HepG2 (cell line): ENCODE data around the gene HSD3B7. TPM values are rescaled to one million over a fixed set of nuclear protein-coding genes. Genes with fewer than 3 reads are reported as not detected.

ENCODE experiments used
- ARNTL ChIP-seq: sonication (generic); formaldehyde crosslinking; IDR thresholded peaks from 2 replicates; pipeline ENCODE4 v1.4.0; 2020; ENCODE audit warnings: mild to moderate bottlenecking, missing genetic modification reagents
- ATM ChIP-seq: fragments of 450-650 bp; IDR thresholded peaks from 2 replicates; pipeline ENCODE4 v1.7.1; 2017; ENCODE audit warnings: mild to moderate bottlenecking, borderline replicate concordance
- ELF3 ChIP-seq: IDR thresholded peaks from 2 replicates; pipeline ENCODE4 v1.6.1; 2016; ENCODE audit warnings: missing genetic modification reagents, missing compliant biosample characterization
- FOSL2 ChIP-seq: sonication (generic); formaldehyde crosslinking; IDR thresholded peaks from 2 replicates; pipeline ENCODE4 v1.4.0; 2020; ENCODE audit warnings: missing genetic modification reagents
- FOXO1 ChIP-seq: sonication (generic); formaldehyde crosslinking; IDR thresholded peaks from 2 replicates; pipeline ENCODE4 v1.4.0; 2020; ENCODE audit warnings: missing genetic modification reagents
- HMGXB4 ChIP-seq, 2 experiments: sonication (generic) in 1 of 2; formaldehyde crosslinking in 1 of 2; IDR thresholded peaks; 2 replicates each; pipeline versions ENCODE4 v1.4.0 to v1.6.1; 2018 to 2020; ENCODE audit warnings: missing genetic modification reagents in 2 of 2, borderline replicate concordance in 1 of 2, low read depth in 1 of 2, mild to moderate bottlenecking in 1 of 2, missing biosample characterization in 1 of 2
- KAT8 ChIP-seq: IDR thresholded peaks from 2 replicates; pipeline ENCODE4 v1.6.1; 2016; ENCODE audit warnings: missing genetic modification reagents, missing compliant biosample characterization
- NFYC ChIP-seq: IDR thresholded peaks from 2 replicates; pipeline ENCODE4 v1.6.1; 2016; ENCODE audit warnings: missing genetic modification reagents, missing compliant biosample characterization
- ZNF136 ChIP-seq: sonication (generic); formaldehyde crosslinking; IDR thresholded peaks from 2 replicates; pipeline ENCODE4 v1.8.1; 2022; ENCODE audit warnings: low read depth, mild to moderate bottlenecking, moderate library complexity, missing genetic modification reagents
- ZNF232 ChIP-seq: sonication (generic); formaldehyde crosslinking; IDR thresholded peaks from 2 replicates; pipeline ENCODE4 v1.4.0; 2020; ENCODE audit warnings: missing genetic modification reagents, borderline replicate concordance
- ZNF331 ChIP-seq: sonication (generic); formaldehyde crosslinking; IDR thresholded peaks from 2 replicates; pipeline ENCODE4 v1.4.0; 2020; ENCODE audit warnings: missing genetic modification reagents
- ZNF407 ChIP-seq: sonication (generic); formaldehyde crosslinking; IDR thresholded peaks from one replicate; pipeline ENCODE4 v1.5.1; 2020; ENCODE audit warnings: mild to moderate bottlenecking, missing genetic modification reagents; ENCODE audit errors: not compliant biosample characterization
- ZNF430 ChIP-seq: sonication (generic); formaldehyde crosslinking; IDR thresholded peaks from 2 replicates; pipeline ENCODE4 v1.9.0; 2021; ENCODE audit warnings: mild to moderate bottlenecking, missing genetic modification reagents
- ZNF609 ChIP-seq: sonication (generic); formaldehyde crosslinking; IDR thresholded peaks from 2 replicates; pipeline ENCODE4 v1.4.0; 2020; ENCODE audit warnings: mild to moderate bottlenecking, missing genetic modification reagents, borderline replicate concordance
- ZNF781 ChIP-seq: sonication (generic); formaldehyde crosslinking; IDR thresholded peaks from 2 replicates; pipeline ENCODE4 v1.5.1; 2020; ENCODE audit warnings: borderline replicate concordance, mild to moderate bottlenecking, missing genetic modification reagents; ENCODE audit errors: not compliant biosample characterization
- polyA plus RNA-seq, 8 experiments: library from polyadenylated mRNA; depleted of rRNA in 3 of 8; stranded (reverse) in 7 of 8; unstranded in 1 of 8; fragments of >200 nt; fragmentation: Illumina TruSeq in 4 of 8; extraction: Trizol in 4 of 8; gene quantifications; 2 replicates each; pipeline versions ENCODE4 v1.2.1 to v1.2.3, GENCODE V29; 2011 to 2016; ENCODE audit warnings: low read depth in 4 of 8, missing spikeins in 1 of 8, mixed read lengths in 1 of 8; ENCODE audit not compliant: insufficient read depth in 1 of 8
- total RNA-seq, 5 experiments: library from RNA; depleted of rRNA; stranded (reverse); fragments of >200 nt; fragmentation: Illumina TruSeq; extraction: Trizol; gene quantifications; 2 replicates each; pipeline ENCODE4 v1.2.3, GENCODE V29; 2016; ENCODE audit warnings: low read depth in 1 of 5

The HSD3B7 gene
- total and polyA plus RNA-seq, 2 of the 13 experiments (the other 11 are each of a cell fraction or from before 2014, with no cell fraction given) = 32.9 to 69.7 TPM

- peak; percentile 25; the same call in 1 of the 2 replicates for TF ChIP-seq FOSL2
- TF ChIP-seq ZNF781 = no peak
- TF ChIP-seq KAT8 (CRISPR knock-in tag) = peak; percentile 50
- no peak for TF ChIP-seq NFYC (CRISPR knock-in tag)
- peak; percentile 53 for TF ChIP-seq ZNF407 (CRISPR knock-in tag)
- TF ChIP-seq ZNF331 (CRISPR knock-in tag) = peak; percentile 59
- TF ChIP-seq FOXO1 (CRISPR knock-in tag) = no peak
- peak; percentile 52 to 68; a peak in 2 of 4 replicates for TF ChIP-seq HMGXB4 (CRISPR knock-in tag; IDR thresholded peaks at IDR 0.05; ENCODE audit: borderline replicate concordance in 1 of 2, low read depth in 1 of 2)
- no peak for TF ChIP-seq ZNF430 (CRISPR knock-in tag)
- TF ChIP-seq ZNF609 (CRISPR knock-in tag) = 0 out of 2 replicates have a peak, but pooled peaks have one; percentile 17
- peak; percentile 44; the same call in 1 of the 2 replicates for TF ChIP-seq ZNF232 (CRISPR knock-in tag)
- no peak for TF ChIP-seq ARNTL (CRISPR knock-in tag)
- TF ChIP-seq ATM = no peak
- TF ChIP-seq ZNF136 (CRISPR knock-in tag) = no peak
- TF ChIP-seq ELF3 (CRISPR knock-in tag) = peak; percentile 98
Observed at GRCh38 chr16:31016018-31016417, 31.0 kb downstream of the HSD3B7 start (continued).
